WTC11 (cell line): ENCODE measurements around the gene CAMTA1. TPM values are rescaled to one million over a fixed set of nuclear protein-coding genes. Genes with fewer than 3 reads are reported as not detected.

Experiments
- ATAC-seq: fragments of 200-7000 bp; cut with Tn5 transposase; 2 replicates; pipeline ENCODE4 v1.10.0; 2021; ENCODE audit warnings: mild to moderate bottlenecking, moderate library complexity
- CTCF ChIA-PET: fragments of 300-600 bp; sonication (Branson Sonifier 250); formaldehyde crosslinking; loops from one replicate; lab custom pipeline; 2021; ENCODE audit warnings: antibody characterized with exemption; lab: Charles Lee
- POLR2A ChIA-PET: fragments of 350-600 bp; sonication (Branson Sonifier 250); formaldehyde crosslinking; loops from one replicate; lab custom pipeline; 2021; ENCODE audit warnings: antibody characterized with exemption; lab: Charles Lee
- DNase-seq: peaks from one replicate; pipeline ENCODE4 v3.0.0; 2021; ENCODE audit warnings: low spot score
- H3K27ac Mint-ChIP-seq: 2 replicates; pipeline ENCODE4 v1.8.0; 2021; ENCODE audit warnings: mixed read lengths
- H3K27me3 Mint-ChIP-seq: 2 replicates; pipeline ENCODE4 v1.8.0; 2021; ENCODE audit warnings: low read depth, mild to moderate bottlenecking, moderate library complexity, mixed read lengths
- H3K36me3 Mint-ChIP-seq: 2 replicates; pipeline ENCODE4 v1.8.0; 2021; ENCODE audit warnings: mixed read lengths
- H3K4me1 Mint-ChIP-seq: 2 replicates; pipeline ENCODE4 v1.8.0; 2022; ENCODE audit warnings: mixed read lengths
- H3K4me3 Mint-ChIP-seq: 2 replicates; pipeline ENCODE4 v1.8.0; 2021; ENCODE audit warnings: mild to moderate bottlenecking, moderate library complexity, mixed read lengths
- H3K9me3 Mint-ChIP-seq: 2 replicates; pipeline ENCODE4 v1.8.0; 2021; ENCODE audit warnings: mixed read lengths
- CBFB ChIP-seq: sonication (generic); formaldehyde crosslinking; IDR thresholded peaks from 2 replicates; pipeline ENCODE4 v1.8.1; 2022; ENCODE audit warnings: mild to moderate bottlenecking, low read depth, missing genetic modification reagents
- CREB1 ChIP-seq: sonication (generic); formaldehyde crosslinking; IDR thresholded peaks from 2 replicates; pipeline ENCODE4 v1.8.0; 2023; ENCODE audit warnings: mild to moderate bottlenecking, missing genetic modification reagents
- EMX1 ChIP-seq: fragments of 250-450 bp; sonication (Bioruptor Pico); IDR thresholded peaks from 2 replicates; pipeline ENCODE4 v1.8.0; 2021; ENCODE audit warnings: mild to moderate bottlenecking
- ESRRA ChIP-seq: sonication (generic); formaldehyde crosslinking; IDR thresholded peaks from 2 replicates; pipeline ENCODE4 v1.8.1; 2022; ENCODE audit warnings: mild to moderate bottlenecking, missing genetic modification reagents, borderline replicate concordance
- FOXP4 ChIP-seq: sonication (generic); formaldehyde crosslinking; IDR thresholded peaks from 2 replicates; pipeline ENCODE4 v1.8.0; 2022; ENCODE audit warnings: mild to moderate bottlenecking, missing genetic modification reagents
- IRF1 ChIP-seq: sonication (generic); formaldehyde crosslinking; IDR thresholded peaks from 2 replicates; pipeline ENCODE4 v1.8.0; 2023; ENCODE audit warnings: missing genetic modification reagents
- RELA ChIP-seq: sonication (generic); formaldehyde crosslinking; IDR thresholded peaks from 2 replicates; pipeline ENCODE4 v1.8.1; 2022; ENCODE audit warnings: missing genetic modification reagents, mild to moderate bottlenecking, borderline replicate concordance
- SMAD3 ChIP-seq: sonication (generic); formaldehyde crosslinking; IDR thresholded peaks from 2 replicates; pipeline ENCODE4 v1.8.0; 2022; ENCODE audit warnings: missing genetic modification reagents, mild to moderate bottlenecking, borderline replicate concordance
- SP1 ChIP-seq: sonication (generic); formaldehyde crosslinking; conservative IDR thresholded peaks from 2 replicates; pipeline ENCODE4 v1.8.1; 2022; ENCODE audit warnings: missing genetic modification reagents
- USF1 ChIP-seq: sonication (generic); formaldehyde crosslinking; IDR thresholded peaks from 2 replicates; pipeline ENCODE4 v1.8.0; 2022; ENCODE audit warnings: mild to moderate bottlenecking, missing genetic modification reagents
- ZNF263 ChIP-seq: sonication (generic); formaldehyde crosslinking; IDR thresholded peaks from 2 replicates; pipeline ENCODE4 v1.8.1; 2022; ENCODE audit warnings: low read depth, mild to moderate bottlenecking, moderate library complexity, missing genetic modification reagents
- ZNF317 ChIP-seq: sonication (generic); formaldehyde crosslinking; IDR thresholded peaks from 2 replicates; pipeline ENCODE4 v1.8.1; 2023; ENCODE audit warnings: low read depth, mild to moderate bottlenecking, moderate library complexity, missing genetic modification reagents, borderline replicate concordance
- ZNF423 ChIP-seq: fragments of 250-450 bp; sonication (Bioruptor Pico); IDR thresholded peaks from 2 replicates; pipeline ENCODE4 v2.1.2; 2022; ENCODE audit warnings: mild to moderate bottlenecking, moderate library complexity
- ZNF532 ChIP-seq: fragments of 250-450 bp; sonication (Bioruptor Pico); IDR thresholded peaks from 2 replicates; pipeline ENCODE4 v1.9.0; 2021; ENCODE audit warnings: mild to moderate bottlenecking, borderline replicate concordance
- total RNA-seq: library from RNA; stranded (reverse); gene quantifications from 3 replicates; pipeline ENCODE4 v1.2.3, GENCODE V29; 2021
- TF ChIP-seq, protein P1 (sequence below): fragments of 200-600 bp; IDR thresholded peaks from 2 replicates; pipeline ENCODE4 v1.8.0; 2022; ENCODE audit warnings: antibody characterized with exemption
- TF ChIP-seq, protein P2 (sequence below): sonication (generic); formaldehyde crosslinking; IDR thresholded peaks from 2 replicates; pipeline ENCODE4 v1.8.1; 2023; ENCODE audit warnings: mild to moderate bottlenecking, missing genetic modification reagents, moderate library complexity

Gene CAMTA1
- total RNA-seq, 1 experiment from 2014 or later = 86.4 TPM

GRCh38 chr1:7315946-7316345 lies 530.7 kb downstream of the CAMTA1 start:
- Mint-ChIP-seq H3K27ac (no peak overlapping the region), H3K27me3 (no peaks in the 10 kb centered on the region), H3K4me3 (no peak overlapping the region), H3K36me3 (no peaks in the 10 kb centered on the region), H3K4me1 (peaks cover 2% of the 10 kb centered on the region; the same call in 1 of the 2 replicates), H3K9me3 (no peaks in the 10 kb centered on the region)
- CTCF ChIA-PET = no interaction called here
- no peak for TF ChIP-seq ZNF532 (CRISPR knock-in tag)
- POLR2A ChIA-PET = no interaction called here
- no peak for ATAC-seq
- no peak for DNase-seq

- no peak overlapping the region for H3K27ac Mint-ChIP-seq
- H3K9me3 Mint-ChIP-seq = no peaks in the 10 kb centered on the region
- no peaks in the 10 kb centered on the region for H3K4me1 Mint-ChIP-seq
- no peaks in the 10 kb centered on the region for H3K27me3 Mint-ChIP-seq
- POLR2A ChIA-PET = no interaction called here
- H3K4me3 Mint-ChIP-seq = no peak overlapping the region
- CTCF ChIA-PET = no interaction called here
- H3K36me3 Mint-ChIP-seq = no peaks in the 10 kb centered on the region
- ATAC-seq = 0 out of 2 replicates have a peak, but pooled peaks have one; percentile 30
- TF ChIP-seq FOXP4 (CRISPR knock-in tag) = no peak
- TF ChIP-seq SMAD3 (CRISPR knock-in tag) = no peak
- TF ChIP-seq SP1 (CRISPR knock-in tag) = no peak
- no peak for TF ChIP-seq USF1 (CRISPR knock-in tag)
- TF ChIP-seq ESRRA (CRISPR knock-in tag) = no peak
- no peak for TF ChIP-seq ZNF263 (CRISPR knock-in tag)
- no peak for TF ChIP-seq CBFB (CRISPR knock-in tag)
- TF ChIP-seq CREB1 (CRISPR knock-in tag) = no peak
- no peak for TF ChIP-seq RELA (CRISPR knock-in tag)
- TF ChIP-seq, protein P1, sequence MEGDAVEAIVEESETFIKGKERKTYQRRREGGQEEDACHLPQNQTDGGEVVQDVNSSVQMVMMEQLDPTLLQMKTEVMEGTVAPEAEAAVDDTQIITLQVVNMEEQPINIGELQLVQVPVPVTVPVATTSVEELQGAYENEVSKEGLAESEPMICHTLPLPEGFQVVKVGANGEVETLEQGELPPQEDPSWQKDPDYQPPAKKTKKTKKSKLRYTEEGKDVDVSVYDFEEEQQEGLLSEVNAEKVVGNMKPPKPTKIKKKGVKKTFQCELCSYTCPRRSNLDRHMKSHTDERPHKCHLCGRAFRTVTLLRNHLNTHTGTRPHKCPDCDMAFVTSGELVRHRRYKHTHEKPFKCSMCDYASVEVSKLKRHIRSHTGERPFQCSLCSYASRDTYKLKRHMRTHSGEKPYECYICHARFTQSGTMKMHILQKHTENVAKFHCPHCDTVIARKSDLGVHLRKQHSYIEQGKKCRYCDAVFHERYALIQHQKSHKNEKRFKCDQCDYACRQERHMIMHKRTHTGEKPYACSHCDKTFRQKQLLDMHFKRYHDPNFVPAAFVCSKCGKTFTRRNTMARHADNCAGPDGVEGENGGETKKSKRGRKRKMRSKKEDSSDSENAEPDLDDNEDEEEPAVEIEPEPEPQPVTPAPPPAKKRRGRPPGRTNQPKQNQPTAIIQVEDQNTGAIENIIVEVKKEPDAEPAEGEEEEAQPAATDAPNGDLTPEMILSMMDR = no peak
- no peak for TF ChIP-seq IRF1 (CRISPR knock-in tag)
- TF ChIP-seq EMX1 (CRISPR knock-in tag) = no peak
- TF ChIP-seq ZNF423 (CRISPR knock-in tag) = no peak
- TF ChIP-seq, protein P2, sequence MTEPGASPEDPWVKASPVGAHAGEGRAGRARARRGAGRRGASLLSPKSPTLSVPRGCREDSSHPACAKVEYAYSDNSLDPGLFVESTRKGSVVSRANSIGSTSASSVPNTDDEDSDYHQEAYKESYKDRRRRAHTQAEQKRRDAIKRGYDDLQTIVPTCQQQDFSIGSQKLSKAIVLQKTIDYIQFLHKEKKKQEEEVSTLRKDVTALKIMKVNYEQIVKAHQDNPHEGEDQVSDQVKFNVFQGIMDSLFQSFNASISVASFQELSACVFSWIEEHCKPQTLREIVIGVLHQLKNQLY (CRISPR knock-in tag) = no peak
- TF ChIP-seq ZNF317 = no peak
- no peak for DNase-seq
These were observed 532.6 kb downstream of the CAMTA1 start for GRCh38 chr1:7317888-7318287.
